A673 (cell line): ENCODE measurements around the gene FGF11. TPM values are rescaled to one million over a fixed set of nuclear protein-coding genes. Genes with fewer than 3 reads are reported as not detected.

Source experiments
- BruUV-seq: library from RNA; stranded (reverse); fragments of 400-500 nt; replicated peaks from 2 replicates; lab custom pipeline; 2021; lab: Mats Ljungman, UMichigan
- CTCF ChIA-PET: fragments of 300-600 bp; sonication (Branson Sonifier 250); formaldehyde crosslinking; loops from one replicate; lab custom pipeline; 2022; ENCODE audit warnings: antibody characterized with exemption; lab: Charles Lee
- POLR2A ChIA-PET: fragments of 300-600 bp; sonication (Branson Sonifier 250); formaldehyde crosslinking; loops from one replicate; lab custom pipeline; 2022; ENCODE audit warnings: antibody characterized with exemption; ENCODE audit not compliant: low non-redundant PET; lab: Charles Lee
- DNase-seq: peaks from one replicate; pipeline ENCODE4 v3.0.0-alpha.2; 2015; ENCODE audit warnings: low spot score
- H3K27ac ChIP-seq: fragments of 200-600 bp; sonication (generic); 2 replicates; pipeline ENCODE4 v1.5.1; 2016; ENCODE audit warnings: mixed run types, low read depth, mild to moderate bottlenecking, mixed read lengths, antibody characterized with exemption, low read length; ENCODE audit not compliant: poor library complexity, severe bottlenecking
- H3K27me3 ChIP-seq: fragments of 200-600 bp; sonication (generic); replicated peaks from 2 replicates; pipeline ENCODE4 v1.6.1; 2017; ENCODE audit warnings: mixed run types, low read depth, mild to moderate bottlenecking, mixed read lengths, antibody characterized with exemption, low read length; ENCODE audit not compliant: insufficient read depth, poor library complexity
- H3K36me3 ChIP-seq: fragments of 200-600 bp; sonication (generic); 2 replicates; pipeline ENCODE4 v1.6.1; 2016; ENCODE audit warnings: mixed run types, mild to moderate bottlenecking, mixed read lengths, antibody characterized with exemption, low read length; ENCODE audit not compliant: insufficient read depth, poor library complexity, severe bottlenecking
- H3K4me1 ChIP-seq: fragments of 200-600 bp; sonication (generic); 2 replicates; pipeline ENCODE4 v1.6.1; 2017; ENCODE audit warnings: mixed run types, mild to moderate bottlenecking, mixed read lengths, antibody characterized with exemption, low read length; ENCODE audit not compliant: insufficient read depth, poor library complexity, severe bottlenecking
- H3K4me3 ChIP-seq: fragments of 200-600 bp; sonication (generic); 2 replicates; pipeline ENCODE4 v1.5.1; 2016; ENCODE audit warnings: low read depth, mixed run types, mild to moderate bottlenecking, mixed read lengths, low read length; ENCODE audit not compliant: poor library complexity, severe bottlenecking
- H3K9me3 ChIP-seq: fragments of 200-600 bp; sonication (generic); 2 replicates; pipeline ENCODE4 v1.6.1; 2016; ENCODE audit warnings: mixed run types, low read depth, mild to moderate bottlenecking, mixed read lengths, antibody characterized with exemption, low read length; ENCODE audit not compliant: poor library complexity, severe bottlenecking
- EZH2 ChIP-seq: fragments of 200-600 bp; sonication (generic); IDR thresholded peaks from 2 replicates; pipeline ENCODE4 v1.6.1; 2017; ENCODE audit warnings: borderline replicate concordance, low read depth, mild to moderate bottlenecking, mixed read lengths, antibody characterized with exemption, low read length; ENCODE audit not compliant: poor library complexity, severe bottlenecking
- intact Hi-C: fragments of 100-400 bp; cut with micrococcal nuclease; formaldehyde crosslinking; loops from one replicate; pipeline ENCODE4 v1.10.0; 2022; ENCODE audit not compliant: unreplicated experiment
- total RNA-seq: library from RNA; stranded (reverse); gene quantifications from 2 replicates; pipeline ENCODE4 v1.2.3, GENCODE V29; 2021
- TF ChIP-seq, protein P1 (sequence below): fragments of 300-800, 200-600 bp; sonication (generic); conservative IDR thresholded peaks from 2 replicates; pipeline ENCODE4 v1.5.1; 2017; ENCODE audit warnings: low read depth, mild to moderate bottlenecking, antibody characterized with exemption, low read length, moderate library complexity, mixed read lengths

The FGF11 gene
- total RNA-seq, 1 experiment from 2014 or later: 18.2 TPM

DNA sequence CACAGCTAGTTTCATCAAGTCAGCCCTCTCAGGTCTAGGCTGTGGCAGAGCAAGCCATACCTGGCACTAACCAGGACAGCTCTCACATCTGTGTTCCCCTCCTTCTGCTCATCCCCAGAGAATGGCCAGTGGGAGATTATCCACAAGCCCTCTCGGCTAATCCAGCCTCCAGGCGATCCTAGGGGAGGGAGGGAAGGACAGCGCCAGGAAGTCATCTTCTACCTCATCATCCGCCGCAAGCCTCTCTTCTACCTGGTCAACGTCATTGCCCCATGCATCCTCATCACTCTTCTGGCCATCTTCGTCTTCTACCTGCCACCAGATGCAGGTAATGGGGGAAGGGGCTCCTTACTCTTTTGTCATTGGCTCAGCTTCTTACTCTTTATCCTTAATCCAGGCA is 9.1 kb downstream of the FGF11 start:
- no peaks in the 10 kb centered on the region for H3K36me3 ChIP-seq
- H3K9me3 ChIP-seq: no peaks in the 10 kb centered on the region
- H3K4me1 ChIP-seq: peaks cover 16% of the 10 kb centered on the region
- H3K27me3 ChIP-seq: no peaks in the 10 kb centered on the region
- CTCF ChIA-PET: no interaction called here
- POLR2A ChIA-PET: no interaction called here
- no TSS peak for BruUV-seq
- H3K4me3 ChIP-seq: no peak overlapping the region
- no peak for TF ChIP-seq EZH2
- TF ChIP-seq, protein P1, sequence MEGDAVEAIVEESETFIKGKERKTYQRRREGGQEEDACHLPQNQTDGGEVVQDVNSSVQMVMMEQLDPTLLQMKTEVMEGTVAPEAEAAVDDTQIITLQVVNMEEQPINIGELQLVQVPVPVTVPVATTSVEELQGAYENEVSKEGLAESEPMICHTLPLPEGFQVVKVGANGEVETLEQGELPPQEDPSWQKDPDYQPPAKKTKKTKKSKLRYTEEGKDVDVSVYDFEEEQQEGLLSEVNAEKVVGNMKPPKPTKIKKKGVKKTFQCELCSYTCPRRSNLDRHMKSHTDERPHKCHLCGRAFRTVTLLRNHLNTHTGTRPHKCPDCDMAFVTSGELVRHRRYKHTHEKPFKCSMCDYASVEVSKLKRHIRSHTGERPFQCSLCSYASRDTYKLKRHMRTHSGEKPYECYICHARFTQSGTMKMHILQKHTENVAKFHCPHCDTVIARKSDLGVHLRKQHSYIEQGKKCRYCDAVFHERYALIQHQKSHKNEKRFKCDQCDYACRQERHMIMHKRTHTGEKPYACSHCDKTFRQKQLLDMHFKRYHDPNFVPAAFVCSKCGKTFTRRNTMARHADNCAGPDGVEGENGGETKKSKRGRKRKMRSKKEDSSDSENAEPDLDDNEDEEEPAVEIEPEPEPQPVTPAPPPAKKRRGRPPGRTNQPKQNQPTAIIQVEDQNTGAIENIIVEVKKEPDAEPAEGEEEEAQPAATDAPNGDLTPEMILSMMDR: no peak
- H3K27ac ChIP-seq: no peak overlapping the region
- DNase-seq: no peak
- intact Hi-C loops: no loop called here

DNA sequence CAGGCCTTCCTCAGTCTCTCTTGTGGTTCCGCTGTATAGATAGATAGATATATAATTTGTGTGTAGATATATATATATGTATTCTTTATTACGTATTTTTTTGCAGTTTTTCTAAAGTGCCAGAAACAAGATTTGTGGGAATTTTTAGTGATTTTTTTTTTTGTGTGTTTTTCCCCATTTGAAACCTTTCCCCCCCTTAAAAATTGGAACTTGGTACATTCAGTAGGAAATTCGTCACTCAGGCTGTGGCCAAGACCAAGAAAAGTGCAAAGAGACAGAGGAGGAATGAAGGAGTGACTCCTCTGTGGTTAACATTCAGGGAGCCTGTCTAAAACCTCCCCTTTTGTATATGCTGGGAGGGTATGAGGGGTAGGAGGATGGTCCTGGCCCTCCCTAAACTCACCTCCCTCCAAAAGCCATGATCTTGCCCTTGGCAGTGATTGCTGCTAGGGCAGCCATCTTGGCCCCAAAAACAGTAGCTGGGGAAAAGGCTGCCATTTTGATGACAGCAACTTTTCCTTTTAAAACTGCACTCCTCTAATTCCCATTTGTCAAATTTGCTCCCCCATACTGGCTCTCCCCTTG is 20.7 kb downstream of the FGF11 start:
- Histone ChIP-seq H3K36me3 (peaks cover 4% of the 10 kb centered on the region), H3K9me3 (no peaks in the 10 kb centered on the region), H3K27me3 (no peaks in the 10 kb centered on the region), H3K27ac (no peak overlapping the region), H3K4me3 (no peak overlapping the region), H3K4me1 (no peaks in the 10 kb centered on the region)
- no TSS peak for BruUV-seq
- no peak for DNase-seq
- ChIA-PET POLR2A (no interaction called here), CTCF (interaction anchor here (0.5 kb wide), 1 partner anchor 19 kb away, joined by 3 read pairs; no protein-coding TSS in a partner anchor)
- no peak for TF ChIP-seq EZH2
- TF ChIP-seq, protein P1: no peak
- intact Hi-C loops: no loop called here

DNA sequence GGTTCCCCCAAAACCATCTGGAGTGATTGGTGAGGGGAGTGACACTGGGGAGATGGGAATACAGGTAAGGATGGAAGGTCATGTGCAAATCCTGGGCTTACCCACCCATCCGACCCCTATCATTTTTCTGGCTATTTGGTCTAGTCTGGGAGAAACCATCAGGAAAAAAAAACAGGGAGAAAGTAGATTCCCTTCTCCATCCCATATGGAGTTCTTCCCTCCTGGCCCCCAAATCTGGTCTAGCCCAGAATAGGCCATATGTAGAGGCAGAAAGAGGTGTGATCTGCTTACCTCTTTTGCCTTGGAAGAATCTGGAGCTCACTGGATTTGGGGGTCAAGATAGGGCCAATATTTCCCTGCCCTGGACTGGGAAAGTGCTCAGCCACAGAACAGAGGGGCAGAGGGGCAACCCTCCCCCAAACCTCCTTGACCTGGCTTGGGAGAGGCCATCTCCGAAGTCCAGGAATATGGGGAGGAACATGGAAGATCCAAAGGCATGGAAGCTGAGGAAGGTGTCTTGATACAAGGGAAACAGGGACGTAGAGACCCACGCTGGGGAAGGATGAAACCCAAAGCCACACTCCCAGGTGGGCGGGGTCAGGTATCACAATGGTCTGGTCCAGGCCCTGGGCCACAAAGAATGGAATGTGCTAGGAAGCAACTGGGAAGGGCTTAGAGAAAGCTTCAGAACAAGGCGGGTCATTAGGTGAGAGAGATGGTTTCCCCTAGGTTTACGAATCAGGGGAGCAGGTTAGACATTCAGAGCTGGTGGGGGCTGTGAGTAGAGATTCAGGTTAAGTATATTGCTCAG is 21.7 kb downstream of the FGF11 start:
- Histone ChIP-seq H3K4me1 (no peaks in the 10 kb centered on the region), H3K4me3 (no peak overlapping the region), H3K9me3 (no peaks in the 10 kb centered on the region), H3K36me3 (peaks cover 4% of the 10 kb centered on the region), H3K27ac (no peak overlapping the region), H3K27me3 (no peaks in the 10 kb centered on the region)
- no peak for DNase-seq
- TF ChIP-seq, protein P1: no peak
- no peak for TF ChIP-seq EZH2
- BruUV-seq: no TSS peak
- intact Hi-C loops: no loop called here
- CTCF ChIA-PET: interaction anchor here (0.5 kb wide), 1 partner anchor 20 kb away, joined by 3 read pairs; no protein-coding TSS in a partner anchor
- POLR2A ChIA-PET: no interaction called here
